ENCODE data around the gene EDAR. TPM values are rescaled to one million over a fixed set of nuclear protein-coding genes. Genes with fewer than 3 reads are reported as not detected.

Gene EDAR
- total and polyA plus RNA-seq, 7 donors = 0.01 TPM; not detected in 6

- Histone ChIP-seq H3K4me1 (no peaks in the 10 kb centered on the region), H3K27me3 (ENCODE audit: insufficient read depth in 3 of 3, low read length in 2 of 3) (peaks cover 0 to 5% (median 0%) of the 10 kb centered on the region in 3 donors), H3K9me3 (peaks cover 8% of the 10 kb centered on the region), H3K4me3 (no peak overlapping the region), H3K27ac (no peak overlapping the region), H3K36me3 (ENCODE audit: insufficient read depth in 1 of 2, low read depth in 1 of 2) (no peaks in the 10 kb centered on the region)
- intact Hi-C loops (cut with DNase I) = no loop called here
- no peak for TF ChIP-seq CTCF (IDR thresholded peaks at IDR 0.05)
- ATAC-seq = no peak
- WGBS, 3 donors = 62 to 71% (median 64%) methylated on average over 3 of the region's 3 CpGs
- no peak for DNase-seq
Measured at GRCh38 chr2:108904680-108905079, 84.3 kb downstream of the EDAR start.

GRCh38 chr2:108898315-108899082 is 90.5 kb downstream of the EDAR start:
- DNase-seq (no peak), ATAC-seq (no peak)
- Histone ChIP-seq H3K4me1 (no peaks in the 10 kb centered on the region), H3K36me3 (ENCODE audit: insufficient read depth in 1 of 2, low read depth in 1 of 2) (no peaks in the 10 kb centered on the region), H3K27me3 (ENCODE audit: insufficient read depth in 3 of 3, low read length in 2 of 3) (no peaks in the 10 kb centered on the region), H3K9me3 (peaks cover 8% of the 10 kb centered on the region), H3K27ac (no peak overlapping the region), H3K4me3 (no peak overlapping the region)
- TF ChIP-seq CTCF (IDR thresholded peaks at IDR 0.05) = no peak
- intact Hi-C loops (cut with DNase I) = no loop called here
- 88 to 97% (median 90%) methylated on average over 1 of the region's 1 CpG for WGBS, 3 donors

GRCh38 chr2:108896741-108897140 is 92.3 kb downstream of the EDAR start:
- ATAC-seq (no peak), DNase-seq (no peak)
- intact Hi-C loops (cut with DNase I) = no loop called here
- H3K4me3 ChIP-seq = no peak overlapping the region
- no peak for TF ChIP-seq CTCF (IDR thresholded peaks at IDR 0.05)
- peaks cover 8% of the 10 kb centered on the region for H3K9me3 ChIP-seq
- WGBS, 3 donors = 85 to 92% (median 92%) methylated on average over 13 of the region's 13 CpGs
- no peaks in the 10 kb centered on the region for H3K36me3 ChIP-seq (ENCODE audit: insufficient read depth in 1 of 2, low read depth in 1 of 2)
- no peaks in the 10 kb centered on the region for H3K27me3 ChIP-seq (ENCODE audit: insufficient read depth in 3 of 3, low read length in 2 of 3)
- no peaks in the 10 kb centered on the region for H3K4me1 ChIP-seq
- no peak overlapping the region for H3K27ac ChIP-seq

- peaks cover 2% of the 10 kb centered on the region for H3K9me3 ChIP-seq
Measured at GRCh38 chr2:108895188-108895587, 93.8 kb downstream of the EDAR start.

More at GRCh38 chr2:108895188-108895587, 93.8 kb downstream of the EDAR start:
- no peak for TF ChIP-seq CTCF (IDR thresholded peaks at IDR 0.05)
- Histone ChIP-seq H3K27ac (no peak overlapping the region), H3K4me1 (no peaks in the 10 kb centered on the region), H3K4me3 (no peak overlapping the region), H3K36me3 (ENCODE audit: insufficient read depth in 1 of 2, low read depth in 1 of 2) (no peaks in the 10 kb centered on the region), H3K27me3 (ENCODE audit: insufficient read depth in 3 of 3, low read length in 2 of 3) (no peaks in the 10 kb centered on the region)
- ATAC-seq (no peak), DNase-seq (no peak)
- intact Hi-C loops (cut with DNase I) = no loop called here
- 78 to 90% (median 85%) methylated on average over 2 of the region's 2 CpGs for WGBS, 3 donors
